Heart left ventricle (tissue), 16 donors: ENCODE measurements around the gene PLCB4. TPM values are rescaled to one million over a fixed set of nuclear protein-coding genes. Genes with fewer than 3 reads are reported as not detected.

Experiments used
- ATAC-seq, 4 donors: fragments of 200-7000 bp; cut with Tn5 transposase; one replicate each; pipeline ENCODE4 v1.9.1; 2020 to 2022; ENCODE audit warnings: moderate library complexity in 4 of 4, mild to moderate bottlenecking in 3 of 4, moderate number of reproducible peaks in 1 of 4
- DNase-seq, 5 donors: peaks; one replicate each; pipeline ENCODE4 v3.0.0-alpha.2; 2020
- H3K27ac ChIP-seq, 12 donors: fragments of 200-600 bp; sonication (generic) in 4 of 12; one replicate each; pipeline versions ENCODE4 v1.5.0 to v1.8.0; 2016 to 2022; ENCODE audit warnings: mild to moderate bottlenecking in 2 of 12
- H3K27me3 ChIP-seq, 9 donors: fragments of 200-600 bp; sonication (generic) in 2 of 9; one replicate each; pipeline versions ENCODE4 v1.5.1 to v1.8.0; 2016 to 2022; ENCODE audit warnings: mild to moderate bottlenecking in 3 of 9
- H3K36me3 ChIP-seq, 9 donors: fragments of 200-600 bp; sonication (generic) in 2 of 9; one replicate each; pipeline versions ENCODE4 v1.5.0 to v1.8.0; 2018 to 2022; ENCODE audit warnings: mild to moderate bottlenecking in 2 of 9
- H3K4me1 ChIP-seq, 12 donors: fragments of 200-600 bp; sonication (generic) in 4 of 12; one replicate each; pipeline versions ENCODE4 v1.5.0 to v1.8.0; 2016 to 2022; ENCODE audit warnings: mild to moderate bottlenecking in 3 of 12
- H3K4me3 ChIP-seq, 12 donors: fragments of 200-600 bp; sonication (generic) in 4 of 12; one replicate each; pipeline versions ENCODE4 v1.5.0 to v1.8.0; 2017 to 2022; ENCODE audit warnings: mild to moderate bottlenecking in 9 of 12, moderate library complexity in 4 of 12
- H3K9me3 ChIP-seq, 12 donors: fragments of 200-600 bp; sonication (generic) in 4 of 12; one replicate each; pipeline versions ENCODE4 v1.5.0 to v1.8.0; 2016 to 2022; ENCODE audit warnings: mild to moderate bottlenecking in 1 of 12
- POLR2A ChIP-seq, 2 donors: fragments of 450-650 bp; IDR thresholded peaks; one replicate each; pipeline ENCODE4 v1.6.1; 2017; ENCODE audit warnings: antibody characterized with exemption in 2 of 2, mild to moderate bottlenecking in 2 of 2, moderate library complexity in 2 of 2
- WGBS, 4 donors: extraction: QIAGEN DNeasy Blood & Tissue Kit in 2 of 4; methylation state at CpG; one replicate each; pipeline versions ENCODE4 v1.1.5 to v1.1.7; 2013 to 2018; 5-methylcytosine and 5-hydroxymethylcytosine counted together
- intact Hi-C, 10 donors: fragments of 100-400 bp; cut with DNase I; formaldehyde crosslinking; loops; one replicate each; pipeline versions ENCODE4 v1.11.1 to v1.14.2; 2022
- polyA plus RNA-seq, 2 donors: library from polyadenylated mRNA; stranded (reverse); fragments of 200-250 nt; gene quantifications; one replicate each; pipeline ENCODE4 v1.2.3, GENCODE V29; 2013
- total RNA-seq, 9 donors: library from RNA; depleted of rRNA in 2 of 9; stranded (reverse); fragments of >200 nt in 2 of 9; fragmentation: NEBNext Ultra II Directional in 3 of 9; extraction: Animal tissue kit (Norgen Biotek cat#: 25700) in 3 of 9; gene quantifications; one replicate each; pipeline versions ENCODE4 v1.1.0 to v1.2.4, GENCODE V29; 2016 to 2023
- TF ChIP-seq, protein P1 (sequence below), 12 donors: fragments of 200-600 bp; sonication (generic) in 4 of 12; IDR thresholded peaks; one replicate each; pipeline versions ENCODE4 v1.5.0 to v1.8.0; 2018 to 2022; ENCODE audit warnings: antibody characterized with exemption in 12 of 12, mild to moderate bottlenecking in 5 of 12
- donor health status: ischemic (EF 13 %, LVEDD 7.1; RV severe dilation, severe dysfunction).
- donor health status: healthy with polysubstance abuse.
- donor health status: DM: no; HTN: yes; CAD: no.
- donor health status: DM: no; HTN: no; CAD: no.
- donor health status: ischemic (EF 25% LVEDD 6.9; RV normal size, moderate dysfunction).
- donor health status: ischemic (EF 25% LVEDD 5.7; RV mildly dilated, moderate dysfunction).
- donor health status: healthy.
- donor health status: DM: yes; HTN: yes; CAD: no.
- donor health status: ischemic (EF 35%, LVEDD 5.7; RV mildly dilated, moderate dysfunction).
- donor health status: nonischemic (EF 11% LVEDD 7.7; RV severe dilation, severe dysfunction).
- donor health status: DM: yes; HTN: yes; CAD: no.
- donor health status: PGD.
- donor health status: ischemic (EF 29% LVEDD 5.4; RV normal size, mild dysfunction).
- donor health status: nonischemic (EF 23%, LVEDD 6.1; RV moderate dilation, normal function).

The PLCB4 gene
- total and polyA plus RNA-seq, 11 donors, result 8.4 to 31.8 (median 18.5) TPM

DNA sequence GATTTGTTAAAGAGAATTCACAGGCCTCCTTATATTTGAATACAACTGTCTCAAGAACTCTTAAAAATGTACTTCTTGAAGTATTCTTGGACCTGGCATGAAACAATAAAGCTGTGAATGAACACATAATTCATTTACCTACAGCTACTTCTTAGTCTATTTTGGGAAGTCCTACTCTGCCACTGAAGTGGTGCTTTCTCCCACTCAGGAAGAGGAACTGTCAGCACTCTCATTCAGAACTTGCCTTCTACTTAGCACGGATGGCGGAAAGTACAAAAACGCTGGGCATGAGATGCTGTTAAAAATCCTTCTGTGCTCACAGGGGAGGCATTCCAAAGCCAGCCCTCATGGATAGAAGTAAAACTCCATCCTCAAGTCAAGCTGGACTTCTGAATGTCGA lies 300.7 kb downstream of the PLCB4 start:
- WGBS, 4 donors, result 66 to 82% (median 74%) methylated on average over 4 of the region's 4 CpGs
- intact Hi-C loops, result loop anchor here in 1 of 10 donors (5.0 kb wide), 1 partner anchor 517 kb away; no protein-coding TSS in a partner anchor
- ATAC-seq (no peak), DNase-seq (no peak)
- Histone ChIP-seq H3K4me1 (peaks cover 0 to 29% (median 3%) of the 10 kb centered on the region in 12 donors), H3K4me3 (no peak overlapping the region), H3K9me3 (no peaks in the 10 kb centered on the region), H3K36me3 (peaks cover 0 to 54% (median 3%) of the 10 kb centered on the region in 9 donors), H3K27me3 (no peaks in the 10 kb centered on the region), H3K27ac (no peak overlapping the region)
- TF ChIP-seq POLR2A (IDR thresholded peaks at IDR 0.05), result no peak
- TF ChIP-seq, protein P1, sequence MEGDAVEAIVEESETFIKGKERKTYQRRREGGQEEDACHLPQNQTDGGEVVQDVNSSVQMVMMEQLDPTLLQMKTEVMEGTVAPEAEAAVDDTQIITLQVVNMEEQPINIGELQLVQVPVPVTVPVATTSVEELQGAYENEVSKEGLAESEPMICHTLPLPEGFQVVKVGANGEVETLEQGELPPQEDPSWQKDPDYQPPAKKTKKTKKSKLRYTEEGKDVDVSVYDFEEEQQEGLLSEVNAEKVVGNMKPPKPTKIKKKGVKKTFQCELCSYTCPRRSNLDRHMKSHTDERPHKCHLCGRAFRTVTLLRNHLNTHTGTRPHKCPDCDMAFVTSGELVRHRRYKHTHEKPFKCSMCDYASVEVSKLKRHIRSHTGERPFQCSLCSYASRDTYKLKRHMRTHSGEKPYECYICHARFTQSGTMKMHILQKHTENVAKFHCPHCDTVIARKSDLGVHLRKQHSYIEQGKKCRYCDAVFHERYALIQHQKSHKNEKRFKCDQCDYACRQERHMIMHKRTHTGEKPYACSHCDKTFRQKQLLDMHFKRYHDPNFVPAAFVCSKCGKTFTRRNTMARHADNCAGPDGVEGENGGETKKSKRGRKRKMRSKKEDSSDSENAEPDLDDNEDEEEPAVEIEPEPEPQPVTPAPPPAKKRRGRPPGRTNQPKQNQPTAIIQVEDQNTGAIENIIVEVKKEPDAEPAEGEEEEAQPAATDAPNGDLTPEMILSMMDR (IDR thresholded peaks at IDR 0.05), result no peak

- no peak overlapping the region for H3K4me3 ChIP-seq
- intact Hi-C loops, result no loop called here
- 68 to 75% (median 73%) methylated on average over 5 of the region's 5 CpGs for WGBS, 4 donors
- ATAC-seq, result no peak
- H3K27ac ChIP-seq, result peak overlapping the region in 2 of 12 donors; percentile 0 to 1
- no peaks in the 10 kb centered on the region for H3K27me3 ChIP-seq
- peaks cover 0 to 36% (median 4%) of the 10 kb centered on the region in 12 donors for H3K4me1 ChIP-seq
- H3K36me3 ChIP-seq, result peaks cover 0 to 45% (median 0%) of the 10 kb centered on the region in 9 donors
- no peak for TF ChIP-seq POLR2A (IDR thresholded peaks at IDR 0.05)
- TF ChIP-seq, protein P1 (IDR thresholded peaks at IDR 0.05), result no peak
- no peaks in the 10 kb centered on the region for H3K9me3 ChIP-seq
- DNase-seq, result no peak
Observed at GRCh38 chr20:9374072-9374471, 305.2 kb downstream of the PLCB4 start.

DNA sequence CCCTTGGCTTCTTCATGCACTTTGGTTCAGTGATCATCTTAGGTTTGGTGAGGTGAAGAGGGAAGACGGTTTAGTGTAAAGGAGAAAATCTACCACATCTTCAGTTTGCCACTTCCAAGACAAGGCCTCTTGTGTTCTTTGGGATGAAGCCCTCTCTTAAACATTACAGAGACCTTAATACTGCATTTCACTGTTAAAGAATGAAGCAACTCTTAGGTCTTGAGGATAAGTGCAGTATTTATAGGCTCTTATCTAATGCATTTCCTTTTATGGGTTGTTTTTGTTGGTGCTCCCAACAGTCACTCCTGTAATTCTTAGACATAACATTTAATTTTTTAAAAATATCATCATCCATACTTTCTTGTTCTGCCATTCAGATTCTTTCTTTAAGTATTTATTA lies 305.6 kb downstream of the PLCB4 start:
- Histone ChIP-seq H3K27ac (peak overlapping the region in 1 of 12 donors; percentile 0), H3K9me3 (no peaks in the 10 kb centered on the region), H3K4me1 (peaks cover 0 to 32% (median 2%) of the 10 kb centered on the region in 12 donors), H3K27me3 (no peaks in the 10 kb centered on the region), H3K36me3 (peaks cover 0 to 42% (median 0%) of the 10 kb centered on the region in 9 donors), H3K4me3 (no peak overlapping the region)
- no peak for TF ChIP-seq POLR2A (IDR thresholded peaks at IDR 0.05)
- TF ChIP-seq, protein P1 (IDR thresholded peaks at IDR 0.05), result no peak
- intact Hi-C loops, result no loop called here
- 72 to 94% (median 90%) methylated on average over 1 of the region's 1 CpG for WGBS, 4 donors
- peak in 2 of 4 donors; percentile 60 to 71 for ATAC-seq
- no peak for DNase-seq

- ATAC-seq (no peak), DNase-seq (no peak)
- intact Hi-C loops, result no loop called here
- TF ChIP-seq, protein P1 (IDR thresholded peaks at IDR 0.05), result no peak
- TF ChIP-seq POLR2A (IDR thresholded peaks at IDR 0.05), result no peak
- peaks cover 0 to 42% (median under 1%) of the 10 kb centered on the region in 9 donors for H3K36me3 ChIP-seq
- H3K4me1 ChIP-seq, result peaks cover 0 to 30% (median 2%) of the 10 kb centered on the region in 12 donors
- no peaks in the 10 kb centered on the region for H3K27me3 ChIP-seq
- no peaks in the 10 kb centered on the region for H3K9me3 ChIP-seq
- no peak overlapping the region for H3K4me3 ChIP-seq
- H3K27ac ChIP-seq, result peak overlapping the region in 1 of 12 donors; percentile 0
- WGBS, 4 donors, result 74 to 89% (median 85%) methylated on average over 1 of the region's 1 CpG
Observed at GRCh38 chr20:9375221-9375681, 306.4 kb downstream of the PLCB4 start.
